ENCODE results near the gene RUNX2.
"Not testable (repeated sequence)": the region's sequence is repeated elsewhere in the genome, so short reads cannot be mapped to it uniquely, and the experiment has no call there.

The RUNX2 gene

GRCh38 chr6:45557454-45557853, 229.3 kb downstream of the RUNX2 start:
- TF ChIP-seq CTCF (conservative IDR thresholded peaks at IDR 0.05) (no peak), ZFX (IDR thresholded peaks at IDR 0.05) (no peak)
- H3K27ac ChIP-seq = no peak overlapping the region

- no peak overlapping the region for H3K27ac ChIP-seq
- TF ChIP-seq ZFX (IDR thresholded peaks at IDR 0.05) = no peak
- no peak for TF ChIP-seq CTCF (conservative IDR thresholded peaks at IDR 0.05)
Observed at GRCh38 chr6:45558858-45559257, 230.7 kb downstream of the RUNX2 start.

GRCh38 chr6:45560321-45560820, 232.2 kb downstream of the RUNX2 start:
- H3K27ac ChIP-seq = not testable (repeated sequence)

GRCh38 chr6:45562171-45562570, 234.0 kb downstream of the RUNX2 start:
- no peak overlapping the region for H3K27ac ChIP-seq
- TF ChIP-seq ZFX (IDR thresholded peaks at IDR 0.05) (no peak), CTCF (conservative IDR thresholded peaks at IDR 0.05) (no peak)

- no peak for TF ChIP-seq ZFX (IDR thresholded peaks at IDR 0.05)
- no peak for TF ChIP-seq CTCF (conservative IDR thresholded peaks at IDR 0.05)
Observed at GRCh38 chr6:45563041-45563440, 234.9 kb downstream of the RUNX2 start.

GRCh38 chr6:45563844-45564243, 235.7 kb downstream of the RUNX2 start:
- no peak for TF ChIP-seq ZFX (IDR thresholded peaks at IDR 0.05)
- TF ChIP-seq CTCF (conservative IDR thresholded peaks at IDR 0.05) = no peak

More at GRCh38 chr6:45563041-45563440, 234.9 kb downstream of the RUNX2 start:
- H3K27ac ChIP-seq = no peak overlapping the region

GRCh38 chr6:45566882-45567281, 238.8 kb downstream of the RUNX2 start:
- TF ChIP-seq CTCF (conservative IDR thresholded peaks at IDR 0.05) (no peak), ZFX (IDR thresholded peaks at IDR 0.05) (no peak)
- no peak overlapping the region for H3K27ac ChIP-seq

More at GRCh38 chr6:45563844-45564243, 235.7 kb downstream of the RUNX2 start:
- H3K27ac ChIP-seq = no peak overlapping the region

- no peak for TF ChIP-seq ZFX (IDR thresholded peaks at IDR 0.05)
- no peak for TF ChIP-seq CTCF (conservative IDR thresholded peaks at IDR 0.05)
- no peak overlapping the region for H3K27ac ChIP-seq
Observed at GRCh38 chr6:45567879-45568278, 239.7 kb downstream of the RUNX2 start.

Data from C4-2B (cell line).